COLO668 (cell line): ENCODE data around the gene ABCA5.
A peak's percentile ranks its signal among the peaks of the same experiment; 100 is the strongest.

Experiments used
- DNase-seq: peaks from one replicate; lab custom pipeline; 2025; ENCODE audit not compliant: unreplicated experiment; lab: John Stamatoyannopoulos, UW

Gene ABCA5

GRCh38 chr17:69327060-69327831, at the start of gene ABCA5:
Gene ABCA5 (minus strand): TSS chr17:69327133. CDS start chr17:69314415, 12,718 bp downstream.
- DNase-seq, result peak; percentile 95

- no peak for DNase-seq
Measured at GRCh38 chr17:69375229-69375628, 48.3 kb upstream of the ABCA5 start.

- no peak for DNase-seq
Measured at GRCh38 chr17:69373069-69373468, 46.1 kb upstream of the ABCA5 start.

- DNase-seq, result no peak
Measured at GRCh38 chr17:69367298-69367697, 40.4 kb upstream of the ABCA5 start.

- no peak for DNase-seq
Measured at GRCh38 chr17:69363488-69364210, 36.7 kb upstream of the ABCA5 start.

GRCh38 chr17:69361156-69361555, 34.2 kb upstream of the ABCA5 start:
- DNase-seq, result no peak

GRCh38 chr17:69358688-69359596, 32.0 kb upstream of the ABCA5 start:
- DNase-seq, result no peak

GRCh38 chr17:69357701-69358100, 30.8 kb upstream of the ABCA5 start:
- DNase-seq, result no peak

- DNase-seq, result no peak
Measured at GRCh38 chr17:69356625-69357024, 29.7 kb upstream of the ABCA5 start.

GRCh38 chr17:69350911-69351310, 24.0 kb upstream of the ABCA5 start:
- no peak for DNase-seq

- no peak for DNase-seq
Measured at GRCh38 chr17:69348429-69348828, 21.5 kb upstream of the ABCA5 start.

GRCh38 chr17:69346766-69347165, 19.8 kb upstream of the ABCA5 start:
- no peak for DNase-seq

GRCh38 chr17:69344939-69345338, 18.0 kb upstream of the ABCA5 start:
- DNase-seq, result no peak

- no peak for DNase-seq
Measured at GRCh38 chr17:69342896-69343644, 16.1 kb upstream of the ABCA5 start.

- DNase-seq, result no peak
Measured at GRCh38 chr17:69339937-69340336, 13.0 kb upstream of the ABCA5 start.

- DNase-seq, result no peak
Measured at GRCh38 chr17:69336996-69337395, 10.1 kb upstream of the ABCA5 start.

- DNase-seq, result no peak
Measured at GRCh38 chr17:69336580-69336979, 9.6 kb upstream of the ABCA5 start.

GRCh38 chr17:69335058-69335457, 8.1 kb upstream of the ABCA5 start:
- DNase-seq, result no peak

GRCh38 chr17:69333561-69333960, 6.6 kb upstream of the ABCA5 start:
- no peak for DNase-seq

GRCh38 chr17:69331756-69332155, 4.8 kb upstream of the ABCA5 start:
- no peak for DNase-seq
